Ishikawa (cell line): ENCODE measurements around the gene FAM131A.

Experiments
- CEBPB ChIP-seq: IDR thresholded peaks from 2 replicates; pipeline ENCODE4 v1.6.1; 2012
- EGR1 ChIP-seq: IDR thresholded peaks from 2 replicates; pipeline ENCODE4 v1.6.1; 2012
- EP300 ChIP-seq: IDR thresholded peaks from 2 replicates; pipeline ENCODE4 v1.6.1; 2012; ENCODE audit warnings: borderline replicate concordance
- FOXM1 ChIP-seq: IDR thresholded peaks from 2 replicates; pipeline ENCODE4 v1.6.1; 2012; ENCODE audit warnings: low read depth, borderline replicate concordance
- MAX ChIP-seq: IDR thresholded peaks from 2 replicates; pipeline ENCODE4 v1.6.1; 2012
- NFIC ChIP-seq: IDR thresholded peaks from 2 replicates; pipeline ENCODE4 v1.6.1; 2012
- RAD21 ChIP-seq: IDR thresholded peaks from 2 replicates; pipeline ENCODE4 v1.6.1; 2012; ENCODE audit warnings: low read depth
- REST ChIP-seq: IDR thresholded peaks from 2 replicates; pipeline ENCODE4 v1.6.1; 2012; ENCODE audit warnings: low read depth, mild to moderate bottlenecking
- TAF1 ChIP-seq: IDR thresholded peaks from 2 replicates; pipeline ENCODE4 v1.6.1; 2012; ENCODE audit warnings: low read depth, mild to moderate bottlenecking
- TCF12 ChIP-seq: IDR thresholded peaks from 2 replicates; pipeline ENCODE4 v1.6.1; 2012; ENCODE audit warnings: low read depth
- TEAD4 ChIP-seq: IDR thresholded peaks from 2 replicates; pipeline ENCODE4 v1.6.1; 2012
- USF1 ChIP-seq: IDR thresholded peaks from 2 replicates; pipeline ENCODE4 v1.6.1; 2012

GRCh38 chr3:184379358-184380184, 42.2 kb downstream of the FAM131A start, which contains the start of gene CHRD:
- no peak for TF ChIP-seq RAD21
- TF ChIP-seq MAX: no peak
- TF ChIP-seq EP300: no peak
- no peak for TF ChIP-seq REST
- no peak for TF ChIP-seq CEBPB
- TF ChIP-seq NFIC: no peak
- no peak for TF ChIP-seq FOXM1
- no peak for TF ChIP-seq TAF1
- no peak for TF ChIP-seq TCF12
- TF ChIP-seq EGR1: no peak
- TF ChIP-seq USF1: no peak
- TF ChIP-seq TEAD4: no peak
